CD4-positive, alpha-beta T cell treated with Interleukin-15 for 4 hours (primary cell): ENCODE data around the gene SYNE1.

Experiments
- DNase-seq: peaks from one replicate; pipeline ENCODE4 v3.0.0-alpha.2; 2020; ENCODE audit warnings: low spot score

Gene SYNE1

GRCh38 chr6:152420696-152421095 lies 216.5 kb downstream of the SYNE1 start:
- DNase-seq = no peak

GRCh38 chr6:152418551-152418950 lies 218.6 kb downstream of the SYNE1 start:
- no peak for DNase-seq

- no peak for DNase-seq
Measured at GRCh38 chr6:152416652-152417051, 220.5 kb downstream of the SYNE1 start.

- DNase-seq = no peak
Measured at GRCh38 chr6:152404936-152405595, 232.1 kb downstream of the SYNE1 start.

GRCh38 chr6:152404086-152404857 lies 232.9 kb downstream of the SYNE1 start:
- DNase-seq = no peak

- DNase-seq = no peak
Measured at GRCh38 chr6:152402791-152403190, 234.4 kb downstream of the SYNE1 start.

GRCh38 chr6:152401978-152402377 lies 235.2 kb downstream of the SYNE1 start:
- no peak for DNase-seq

GRCh38 chr6:152399399-152399798 lies 237.8 kb downstream of the SYNE1 start:
- no peak for DNase-seq

- DNase-seq = no peak
Measured at GRCh38 chr6:152398993-152399392, 238.2 kb downstream of the SYNE1 start.

- DNase-seq = no peak
Measured at GRCh38 chr6:152398316-152398715, 238.8 kb downstream of the SYNE1 start.

GRCh38 chr6:152394303-152394702 lies 242.9 kb downstream of the SYNE1 start:
- DNase-seq = no peak

GRCh38 chr6:152391179-152391880 lies 245.8 kb downstream of the SYNE1 start:
- no peak for DNase-seq

GRCh38 chr6:152387091-152387490 lies 250.1 kb downstream of the SYNE1 start:
- DNase-seq = no peak

GRCh38 chr6:152386131-152386530 lies 251.0 kb downstream of the SYNE1 start:
- no peak for DNase-seq

GRCh38 chr6:152380993-152381898 lies 255.9 kb downstream of the SYNE1 start:
- no peak for DNase-seq

- DNase-seq = no peak
Measured at GRCh38 chr6:152380351-152380767, 256.8 kb downstream of the SYNE1 start.

GRCh38 chr6:152379423-152379822 lies 257.7 kb downstream of the SYNE1 start:
- DNase-seq = no peak

GRCh38 chr6:152378169-152378568 lies 259.0 kb downstream of the SYNE1 start:
- DNase-seq = no peak

- DNase-seq = no peak
Measured at GRCh38 chr6:152375197-152375596, 262.0 kb downstream of the SYNE1 start.

- no peak for DNase-seq
Measured at GRCh38 chr6:152372945-152373344, 264.2 kb downstream of the SYNE1 start.

- no peak for DNase-seq
Measured at GRCh38 chr6:152371775-152372174, 265.4 kb downstream of the SYNE1 start.
